Epithelial cell of proximal tubule (primary cell): ENCODE data around the gene ARHGAP5. TPM values are rescaled to one million over a fixed set of nuclear protein-coding genes. Genes with fewer than 3 reads are reported as not detected.

Source experiments
- DNase-seq: peaks from one replicate; pipeline ENCODE4 v3.0.0-alpha.2; 2011; ENCODE audit warnings: low read depth
- H3K4me3 ChIP-seq: 2 replicates; pipeline ENCODE4 v1.5.1; 2011; ENCODE audit warnings: low read depth, mild to moderate bottlenecking, low read length
- total RNA-seq: library from RNA; depleted of rRNA; stranded (reverse); fragments of >200 nt; gene quantifications from 2 replicates; pipeline ENCODE4 v1.2.3, GENCODE V29; 2015
- TF ChIP-seq, protein P1 (sequence below): conservative IDR thresholded peaks from 2 replicates; pipeline ENCODE4 v1.5.1; 2012; ENCODE audit warnings: low read depth, mild to moderate bottlenecking, low read length

The ARHGAP5 gene
- total RNA-seq, 1 donor from 2014 or later: 45.7 TPM

DNA sequence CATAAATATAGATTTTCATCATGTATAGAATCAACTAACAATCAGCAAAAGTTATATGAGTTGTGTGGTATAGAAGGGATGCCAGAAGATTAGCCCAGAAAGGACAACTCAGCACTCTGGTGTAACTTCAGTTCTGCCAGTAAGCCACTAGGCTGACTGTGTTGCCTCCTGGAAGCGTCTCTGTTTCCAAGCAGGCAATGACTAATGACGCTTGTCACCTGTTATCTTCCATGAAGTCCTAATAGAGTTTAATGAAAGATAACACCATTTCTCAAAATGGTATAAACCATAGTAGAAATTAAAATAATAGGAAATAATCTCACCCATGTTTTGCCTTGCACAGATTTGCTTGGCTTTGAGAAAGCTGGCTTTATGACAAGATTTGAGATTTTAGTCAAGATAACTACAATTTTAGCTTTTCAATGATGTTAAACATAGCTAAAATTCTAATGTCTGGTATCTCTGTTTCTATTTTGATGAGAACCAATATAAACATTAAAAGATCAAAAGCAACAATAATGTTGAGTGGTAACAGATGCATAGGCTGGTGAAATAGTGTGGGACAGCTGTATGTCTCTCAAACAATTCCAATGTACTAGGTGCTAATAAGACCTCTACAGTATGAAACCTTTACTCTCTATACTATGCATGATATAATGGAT is 115.7 kb downstream of the ARHGAP5 start:
- TF ChIP-seq, protein P1, sequence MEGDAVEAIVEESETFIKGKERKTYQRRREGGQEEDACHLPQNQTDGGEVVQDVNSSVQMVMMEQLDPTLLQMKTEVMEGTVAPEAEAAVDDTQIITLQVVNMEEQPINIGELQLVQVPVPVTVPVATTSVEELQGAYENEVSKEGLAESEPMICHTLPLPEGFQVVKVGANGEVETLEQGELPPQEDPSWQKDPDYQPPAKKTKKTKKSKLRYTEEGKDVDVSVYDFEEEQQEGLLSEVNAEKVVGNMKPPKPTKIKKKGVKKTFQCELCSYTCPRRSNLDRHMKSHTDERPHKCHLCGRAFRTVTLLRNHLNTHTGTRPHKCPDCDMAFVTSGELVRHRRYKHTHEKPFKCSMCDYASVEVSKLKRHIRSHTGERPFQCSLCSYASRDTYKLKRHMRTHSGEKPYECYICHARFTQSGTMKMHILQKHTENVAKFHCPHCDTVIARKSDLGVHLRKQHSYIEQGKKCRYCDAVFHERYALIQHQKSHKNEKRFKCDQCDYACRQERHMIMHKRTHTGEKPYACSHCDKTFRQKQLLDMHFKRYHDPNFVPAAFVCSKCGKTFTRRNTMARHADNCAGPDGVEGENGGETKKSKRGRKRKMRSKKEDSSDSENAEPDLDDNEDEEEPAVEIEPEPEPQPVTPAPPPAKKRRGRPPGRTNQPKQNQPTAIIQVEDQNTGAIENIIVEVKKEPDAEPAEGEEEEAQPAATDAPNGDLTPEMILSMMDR: no peak
- no peak for DNase-seq

DNA sequence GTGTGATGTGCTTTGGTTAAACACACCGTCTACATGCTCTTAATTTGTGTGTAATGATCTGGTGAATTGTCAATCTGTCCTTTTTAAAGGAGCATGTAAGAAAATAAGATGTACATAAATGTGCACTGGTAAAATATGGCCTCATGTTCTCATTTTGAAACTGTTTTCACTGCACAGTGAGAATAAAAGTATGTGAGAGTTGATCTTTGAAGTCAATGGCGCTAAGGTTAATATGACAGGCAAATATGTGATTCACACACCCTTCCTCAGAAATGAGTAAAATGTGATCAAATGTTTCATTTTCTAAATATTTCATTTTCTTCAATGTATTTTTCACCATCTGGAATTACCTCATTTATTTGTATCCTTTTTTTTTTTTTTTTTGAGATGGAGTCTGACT is 116.4 kb downstream of the ARHGAP5 start:
- DNase-seq: no peak
- no peak overlapping the region for H3K4me3 ChIP-seq
- TF ChIP-seq, protein P1: no peak

More for the DNA sequence above, 115.7 kb downstream of the ARHGAP5 start:
- no peak overlapping the region for H3K4me3 ChIP-seq

DNA sequence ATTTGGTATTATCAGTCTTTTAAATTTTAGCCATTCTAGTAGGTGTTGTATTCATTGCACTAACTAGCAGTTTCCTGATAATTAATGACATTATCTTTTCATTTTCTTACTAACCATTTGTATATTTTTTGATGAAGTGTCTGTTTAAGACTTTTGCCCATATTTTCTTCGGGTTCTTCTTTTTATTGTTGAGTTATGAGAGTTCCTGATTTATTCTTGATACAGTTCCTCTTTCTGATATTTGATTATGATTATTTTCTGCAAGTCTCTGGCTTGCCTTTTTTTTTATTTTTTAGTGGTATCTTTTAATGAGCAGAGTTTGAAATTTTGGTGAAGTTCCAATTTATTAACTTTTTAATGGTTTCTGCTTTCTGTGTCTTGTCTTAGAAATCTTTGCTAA is 118.5 kb downstream of the ARHGAP5 start:
- DNase-seq: no peak
- no peak overlapping the region for H3K4me3 ChIP-seq
- TF ChIP-seq, protein P1: no peak

DNA sequence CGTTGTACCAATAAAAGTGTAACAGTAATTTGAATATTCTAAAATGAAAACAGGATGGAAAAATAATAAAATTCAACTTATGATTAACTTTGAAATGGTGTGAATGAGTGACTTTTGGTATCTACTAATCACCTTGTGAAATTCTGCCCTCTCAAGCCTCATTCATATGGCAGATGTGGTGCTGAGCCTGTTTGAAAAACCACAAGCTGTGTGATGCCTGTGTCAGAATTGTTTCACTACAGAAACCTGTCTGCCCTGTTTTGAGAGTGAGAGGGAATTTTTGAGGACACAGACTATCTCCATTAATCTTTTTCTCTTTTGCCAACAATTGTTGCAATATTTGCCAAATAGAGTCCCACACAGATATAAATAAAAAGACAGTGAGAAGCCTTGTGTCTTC is 120.8 kb downstream of the ARHGAP5 start:
- no peak overlapping the region for H3K4me3 ChIP-seq
- TF ChIP-seq, protein P1: no peak
- no peak for DNase-seq

DNA sequence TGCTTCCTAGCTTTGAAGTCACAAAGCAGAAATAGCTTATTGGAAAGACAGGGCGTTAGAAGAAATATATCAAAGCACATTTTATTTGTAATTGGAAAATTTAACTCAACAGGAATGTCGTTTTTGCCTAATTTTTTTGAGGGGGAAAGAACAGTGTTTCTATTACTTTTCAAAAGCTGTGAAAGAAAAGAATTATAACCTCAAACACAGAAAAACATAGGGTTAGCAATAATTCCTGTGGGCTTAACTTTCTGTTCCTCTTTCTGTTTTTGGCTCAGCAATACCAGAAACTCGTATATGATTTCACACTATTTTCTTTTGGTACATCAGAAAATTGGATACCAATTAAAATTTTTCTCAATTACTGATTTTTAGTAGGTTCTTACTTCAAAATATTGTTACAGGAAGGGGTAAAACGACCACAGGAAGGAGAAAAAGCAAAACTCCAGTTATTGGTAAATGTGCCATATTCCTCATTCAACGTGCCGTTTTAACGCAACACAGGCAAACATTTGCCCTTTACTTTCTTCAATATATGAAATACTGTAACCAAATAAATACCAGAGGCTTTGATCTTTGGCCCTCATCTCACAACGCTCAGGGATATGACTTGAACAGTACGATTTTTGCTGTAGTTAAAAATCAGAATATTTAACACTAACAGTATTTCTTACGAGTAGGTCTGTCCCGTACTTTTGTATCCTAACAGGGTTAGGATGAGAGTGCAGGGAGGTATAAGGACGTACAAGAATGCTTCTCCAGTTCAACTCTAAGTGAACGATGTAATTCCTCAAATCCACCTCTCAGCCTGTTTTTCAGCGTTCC is 123.5 kb downstream of the ARHGAP5 start:
- TF ChIP-seq, protein P1: no peak
- no peak for DNase-seq
- H3K4me3 ChIP-seq: peak overlapping the region; percentile 75

DNA sequence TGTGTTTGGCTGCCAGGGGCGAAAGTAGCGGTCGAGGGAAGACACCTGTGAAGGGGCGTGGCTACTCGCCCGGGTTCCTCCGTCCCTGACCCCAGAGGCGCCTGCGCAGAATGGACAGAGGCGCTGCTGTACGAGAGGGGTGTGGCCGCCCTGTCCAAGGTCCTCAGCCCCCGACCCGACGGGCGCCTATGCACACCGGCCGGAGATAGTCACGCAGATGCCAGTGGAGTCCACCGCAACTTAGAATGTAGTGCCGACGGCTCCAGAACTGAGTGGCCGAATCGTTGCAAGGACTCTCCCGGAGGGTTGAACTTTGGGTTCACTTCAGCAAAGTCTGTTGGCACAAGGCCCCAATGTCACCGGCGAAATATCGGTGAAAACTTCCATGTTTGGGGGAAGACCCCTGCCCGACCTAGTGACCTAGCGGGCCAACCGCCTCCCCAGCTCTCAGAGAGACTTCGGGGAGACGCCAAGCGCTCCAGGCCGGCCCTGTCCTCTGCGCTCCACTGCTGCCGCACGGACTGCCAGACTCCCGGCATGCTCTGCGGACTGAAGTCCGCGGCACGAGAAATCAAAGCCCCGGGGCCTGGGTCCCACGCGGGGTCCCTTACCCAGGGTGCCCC is 124.2 kb downstream of the ARHGAP5 start:
- DNase-seq: no peak
- TF ChIP-seq, protein P1: no peak

More for the DNA sequence above, 124.2 kb downstream of the ARHGAP5 start:
- H3K4me3 ChIP-seq: peak overlapping the region; percentile 75
